GM12878 (cell line): ENCODE results near the gene DHX29. TPM values are rescaled to one million over a fixed set of nuclear protein-coding genes. Genes with fewer than 3 reads are reported as not detected.

Source experiments
- ATAC-seq: fragments of 200-7000 bp; cut with Tn5 transposase; 3 replicates; pipeline ENCODE4 v1.9.1; 2020; ENCODE audit warnings: mild to moderate bottlenecking, moderate library complexity
- BruUV-seq: library from RNA; stranded (reverse); fragments of 400-500 nt; replicated peaks from 2 replicates; lab custom pipeline; 2021; lab: Mats Ljungman, UMichigan
- CTCF ChIA-PET: fragments of 300-600 bp; sonication (Branson Sonifier 250); formaldehyde crosslinking; extraction: SDS; loops from one replicate; lab custom pipeline; 2021; ENCODE audit warnings: inconsistent platforms; lab: Yijun Ruan, JAX
- POLR2A ChIA-PET: fragments of 350-600 bp; formaldehyde crosslinking; extraction: SDS; loops from one replicate; lab custom pipeline; 2021; ENCODE audit warnings: inconsistent platforms; lab: Charles Lee
- RAD21 ChIA-PET: fragments of 300-600 bp; sonication (Branson Sonifier 250); formaldehyde crosslinking; loops from one replicate; lab custom pipeline; 2023; ENCODE audit warnings: antibody characterized with exemption; ENCODE audit not compliant: unreplicated experiment; lab: Charles Lee
- SMC1A ChIA-PET: fragments of 300-600 bp; sonication (Branson Sonifier 250); formaldehyde crosslinking; loops from one replicate; lab custom pipeline; 2023; ENCODE audit not compliant: unreplicated experiment, uncharacterized antibody; lab: Charles Lee
- DNase-seq: peaks from one replicate; pipeline ENCODE4 v3.0.0-alpha.2; 2011; ENCODE audit warnings: low read depth, low spot score
- FAIRE-seq: peaks from 3 replicates; lab custom pipeline; 2011; peaks lifted over from hg19 to GRCh38; lab: Jason Lieb, UNC
- H2AFZ ChIP-seq: 2 replicates; pipeline ENCODE4 v1.6.0; 2011; ENCODE audit warnings: low read depth, low read length, control low read depth; ENCODE audit not compliant: control insufficient read depth
- H3K27ac ChIP-seq: 2 replicates; pipeline ENCODE4 v1.5.1; 2011; ENCODE audit warnings: control low read depth; ENCODE audit not compliant: control insufficient read depth, insufficient read depth
- H3K27me3 ChIP-seq, 2 experiments: replicated peaks in 1 of 2; 2 replicates each; pipeline versions ENCODE4 v1.6.0 to v1.6.1; 2011; ENCODE audit warnings: low read length in 1 of 2; ENCODE audit not compliant: control insufficient read depth in 2 of 2, insufficient read depth in 2 of 2
- H3K36me3 ChIP-seq, 2 experiments: 2 replicates each; pipeline ENCODE4 v1.5.1; 2011; ENCODE audit warnings: low read length in 1 of 2; ENCODE audit not compliant: control insufficient read depth in 2 of 2, insufficient read depth in 2 of 2
- H3K4me1 ChIP-seq: 2 replicates; pipeline ENCODE4 v1.6.1; 2011; ENCODE audit warnings: mild to moderate bottlenecking, low read length, moderate library complexity, mixed read lengths; ENCODE audit not compliant: control insufficient read depth, insufficient read depth
- H3K4me2 ChIP-seq: 2 replicates; pipeline ENCODE4 v1.6.0; 2011; ENCODE audit warnings: control low read depth; ENCODE audit not compliant: control insufficient read depth, insufficient read depth
- H3K4me3 ChIP-seq: fragments of 200-600 bp; sonication (generic); 2 replicates; pipeline ENCODE4 v1.5.1; 2016
- H3K79me2 ChIP-seq: 2 replicates; pipeline ENCODE4 v1.6.0; 2011; ENCODE audit warnings: low read length; ENCODE audit not compliant: control insufficient read depth, insufficient read depth
- H3K9ac ChIP-seq: 2 replicates; pipeline ENCODE4 v1.8.0; 2011; ENCODE audit warnings: low read length, control low read depth, mixed read lengths; ENCODE audit not compliant: control insufficient read depth, insufficient read depth
- H3K9me3 ChIP-seq: replicated peaks from 3 replicates; pipeline ENCODE4 v1.5.1; 2011; ENCODE audit warnings: mild to moderate bottlenecking, low read length; ENCODE audit not compliant: control insufficient read depth, insufficient read depth
- H4K20me1 ChIP-seq: 2 replicates; pipeline ENCODE4 v1.6.0; 2011; ENCODE audit not compliant: control insufficient read depth, insufficient read depth
- BHLHE40 ChIP-seq, 2 experiments: fragments of 450-650 bp in 1 of 2; IDR thresholded peaks; 2 replicates each; pipeline ENCODE4 v1.6.1; 2011 to 2017; ENCODE audit warnings: low read depth in 2 of 2, borderline replicate concordance in 1 of 2, improper control_type of control experiment in 1 of 2, low read length in 1 of 2, mild to moderate bottlenecking in 1 of 2
- CREM ChIP-seq: IDR thresholded peaks from 2 replicates; pipeline ENCODE4 v1.6.1; 2014; ENCODE audit warnings: antibody characterized with exemption, low read depth
- IRF4 ChIP-seq: IDR thresholded peaks from 2 replicates; pipeline ENCODE4 v1.6.1; 2011; ENCODE audit warnings: low read depth, low read length
- JUND ChIP-seq: IDR thresholded peaks from 2 replicates; pipeline ENCODE4 v1.6.1; 2012; ENCODE audit warnings: low read depth, mild to moderate bottlenecking, low read length, improper control_type of control experiment, moderate library complexity
- KDM1A ChIP-seq: fragments of 200-600 bp; sonication (generic); IDR thresholded peaks from 2 replicates; pipeline ENCODE4 v1.6.1; 2016; ENCODE audit warnings: borderline replicate concordance
- MYB ChIP-seq: fragments of 150-350 bp; IDR thresholded peaks from 2 replicates; pipeline ENCODE4 v1.6.1; 2014; ENCODE audit warnings: mild to moderate bottlenecking, low read depth, low read length, borderline replicate concordance
- NFYA ChIP-seq: IDR thresholded peaks from 2 replicates; pipeline ENCODE4 v1.6.1; 2011; ENCODE audit warnings: low read depth, mild to moderate bottlenecking, low read length, improper control_type of control experiment, borderline replicate concordance
- PAX8 ChIP-seq: fragments of 450-650 bp; IDR thresholded peaks from 2 replicates; pipeline ENCODE4 v1.6.1; 2017; ENCODE audit warnings: mild to moderate bottlenecking, moderate library complexity
- RFX5 ChIP-seq: IDR thresholded peaks from 2 replicates; pipeline ENCODE4 v1.6.1; 2011; ENCODE audit warnings: low read depth, low read length, improper control_type of control experiment
- ZNF622 ChIP-seq: fragments of 450-650 bp; IDR thresholded peaks from 2 replicates; pipeline ENCODE4 v1.6.1; 2017; ENCODE audit warnings: mild to moderate bottlenecking, inconsistent platforms
- WGBS: methylation state at CpG from one replicate; pipeline ENCODE4 v1.1.6; 2016; ENCODE audit warnings: low lambda C conversion rate; ENCODE audit not compliant: insufficient replicate concordance, insufficient coverage; ENCODE audit errors: missing lambda C conversion rate; 5-methylcytosine and 5-hydroxymethylcytosine counted together
- in situ Hi-C: fragments of 300-500 bp; cut with MboI; formaldehyde crosslinking; loops from 9 replicates; pipeline ENCODE4 v1.14.3; 2018; ENCODE audit warnings: mixed read lengths
- intact Hi-C: fragments of 100-400 bp; cut with micrococcal nuclease; formaldehyde crosslinking; loops from one replicate; pipeline ENCODE4 v1.14.2; 2022; ENCODE audit not compliant: unreplicated experiment
- polyA plus RNA-seq, 11 experiments: library from polyadenylated mRNA; depleted of rRNA in 4 of 11; unstranded in 6 of 11; stranded (reverse) in 5 of 11; fragments of >200 nt; fragmentation: Nextera tagmentation in 4 of 11; fragmentation: Illumina TruSeq in 1 of 11; extraction: Ambion mirVana in 4 of 11; extraction: Trizol in 1 of 11; gene quantifications; 1 replicate in 1 of 11; 2 replicates in 10 of 11; pipeline versions ENCODE4 v1.2.1 to v1.2.3, GENCODE V29; 2011 to 2016; ENCODE audit warnings: inconsistent platforms in 2 of 11, missing spikeins in 2 of 11, low read depth in 1 of 11
- total RNA-seq, 4 experiments: library from RNA; depleted of rRNA in 3 of 4; stranded (reverse); fragments of >200 nt in 3 of 4; fragmentation: Illumina TruSeq in 1 of 4; extraction: Trizol in 1 of 4; gene quantifications; 2 replicates each; pipeline versions ENCODE4 v1.2.1 to v1.2.3, GENCODE V29; 2013 to 2021
- TF ChIP-seq, protein P1 (sequence below): IDR thresholded peaks from 2 replicates; pipeline ENCODE4 v1.6.1; 2012; ENCODE audit warnings: mild to moderate bottlenecking, low read depth, low read length

Gene DHX29
- total and polyA plus RNA-seq, 10 of the 15 experiments (the other 5 are each of a cell fraction or from before 2014, with no cell fraction given) = 5.3 to 49.1 (median 17.2) TPM

DNA sequence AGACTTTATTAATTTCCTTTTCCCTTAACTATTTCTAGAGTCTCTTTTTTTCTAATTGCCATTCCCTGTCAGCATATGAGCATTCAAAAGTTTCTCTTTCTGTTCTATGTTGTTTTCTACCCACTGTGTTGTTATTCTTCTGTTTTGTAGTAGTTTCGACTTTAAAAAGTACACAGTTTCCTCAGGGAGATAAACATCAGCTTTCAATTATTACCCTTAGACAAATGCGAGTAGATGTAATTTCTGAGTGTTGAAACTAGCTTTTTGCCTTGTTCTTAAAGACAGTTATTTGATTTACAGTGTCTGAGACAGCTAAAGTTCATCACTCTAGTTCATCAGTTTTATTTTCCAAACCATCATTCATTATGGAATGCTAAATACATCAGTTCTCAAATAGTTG lies 19.8 kb upstream of the DHX29 start (continued):
- TF ChIP-seq IRF4 = no peak

DNA sequence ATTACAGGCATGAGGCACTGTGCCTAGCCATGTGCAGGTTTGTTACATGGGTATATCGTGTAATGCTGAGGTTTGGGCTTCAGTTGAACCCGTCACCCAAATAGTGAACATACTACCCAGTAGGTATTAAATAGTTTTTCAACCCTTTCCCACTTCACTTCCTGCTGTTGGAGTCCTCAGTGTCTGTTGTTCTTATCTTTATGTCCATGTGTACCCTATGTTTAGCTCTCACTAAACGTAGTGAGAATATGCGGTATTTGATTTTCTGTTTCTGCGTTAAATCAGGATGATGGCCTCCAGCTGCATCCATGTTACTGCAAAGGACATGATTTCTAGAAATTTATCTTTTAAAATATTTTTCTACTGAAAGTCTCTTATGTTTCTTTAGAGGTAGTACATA lies 18.1 kb upstream of the DHX29 start:
- Histone ChIP-seq H3K79me2 (peaks cover 9% of the 10 kb centered on the region), H3K4me3 (no peak overlapping the region), H3K4me2 (no peak overlapping the region), H3K9me3 (no peaks in the 10 kb centered on the region), H3K27me3 (no peaks in the 10 kb centered on the region), H2AFZ (no peak overlapping the region), H3K36me3 (peaks cover 0 to 19% of the 10 kb centered on the region in 2 experiments; a peak in 3 of 4 replicates), H3K9ac (no peak overlapping the region), H3K4me1 (no peaks in the 10 kb centered on the region), H3K27ac (no peak overlapping the region), H4K20me1 (no peaks in the 10 kb centered on the region)
- ChIA-PET SMC1A (no interaction called here), RAD21 (no interaction called here), POLR2A (no interaction called here), CTCF (interaction anchor here (0.6 to 1.8 kb wide), 7 partner anchors 9 to 937 kb away, joined by 3 to 6 read pairs (median 3); no protein-coding TSS in a partner anchor)
- in situ Hi-C loops = no loop called here
- DNase-seq (no peak), FAIRE-seq (no peak), ATAC-seq (no peak)
- WGBS = 100% methylated on average over 5 of the region's 5 CpGs
- no peak for TF ChIP-seq KDM1A
- no peak for TF ChIP-seq PAX8
- no peak for TF ChIP-seq ZNF622
- no peak for TF ChIP-seq RFX5
- TF ChIP-seq MYB = no peak
- no peak for TF ChIP-seq BHLHE40 (IDR thresholded peaks at IDR 0.05; ENCODE audit: borderline replicate concordance in 1 of 2, low read depth in 2 of 2, low read length in 1 of 2)
- TF ChIP-seq JUND = no peak
- TF ChIP-seq CREM = no peak
- TF ChIP-seq NFYA = no peak
- TF ChIP-seq, protein P1, sequence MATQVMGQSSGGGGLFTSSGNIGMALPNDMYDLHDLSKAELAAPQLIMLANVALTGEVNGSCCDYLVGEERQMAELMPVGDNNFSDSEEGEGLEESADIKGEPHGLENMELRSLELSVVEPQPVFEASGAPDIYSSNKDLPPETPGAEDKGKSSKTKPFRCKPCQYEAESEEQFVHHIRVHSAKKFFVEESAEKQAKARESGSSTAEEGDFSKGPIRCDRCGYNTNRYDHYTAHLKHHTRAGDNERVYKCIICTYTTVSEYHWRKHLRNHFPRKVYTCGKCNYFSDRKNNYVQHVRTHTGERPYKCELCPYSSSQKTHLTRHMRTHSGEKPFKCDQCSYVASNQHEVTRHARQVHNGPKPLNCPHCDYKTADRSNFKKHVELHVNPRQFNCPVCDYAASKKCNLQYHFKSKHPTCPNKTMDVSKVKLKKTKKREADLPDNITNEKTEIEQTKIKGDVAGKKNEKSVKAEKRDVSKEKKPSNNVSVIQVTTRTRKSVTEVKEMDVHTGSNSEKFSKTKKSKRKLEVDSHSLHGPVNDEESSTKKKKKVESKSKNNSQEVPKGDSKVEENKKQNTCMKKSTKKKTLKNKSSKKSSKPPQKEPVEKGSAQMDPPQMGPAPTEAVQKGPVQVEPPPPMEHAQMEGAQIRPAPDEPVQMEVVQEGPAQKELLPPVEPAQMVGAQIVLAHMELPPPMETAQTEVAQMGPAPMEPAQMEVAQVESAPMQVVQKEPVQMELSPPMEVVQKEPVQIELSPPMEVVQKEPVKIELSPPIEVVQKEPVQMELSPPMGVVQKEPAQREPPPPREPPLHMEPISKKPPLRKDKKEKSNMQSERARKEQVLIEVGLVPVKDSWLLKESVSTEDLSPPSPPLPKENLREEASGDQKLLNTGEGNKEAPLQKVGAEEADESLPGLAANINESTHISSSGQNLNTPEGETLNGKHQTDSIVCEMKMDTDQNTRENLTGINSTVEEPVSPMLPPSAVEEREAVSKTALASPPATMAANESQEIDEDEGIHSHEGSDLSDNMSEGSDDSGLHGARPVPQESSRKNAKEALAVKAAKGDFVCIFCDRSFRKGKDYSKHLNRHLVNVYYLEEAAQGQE = no peak
- BruUV-seq = no TSS peak
- intact Hi-C loops = loop anchor here (1.0 kb wide), 1 partner anchor 367 kb away; no protein-coding TSS in a partner anchor
